ENCODE results near the gene UBAC2.

The UBAC2 gene

DNA sequence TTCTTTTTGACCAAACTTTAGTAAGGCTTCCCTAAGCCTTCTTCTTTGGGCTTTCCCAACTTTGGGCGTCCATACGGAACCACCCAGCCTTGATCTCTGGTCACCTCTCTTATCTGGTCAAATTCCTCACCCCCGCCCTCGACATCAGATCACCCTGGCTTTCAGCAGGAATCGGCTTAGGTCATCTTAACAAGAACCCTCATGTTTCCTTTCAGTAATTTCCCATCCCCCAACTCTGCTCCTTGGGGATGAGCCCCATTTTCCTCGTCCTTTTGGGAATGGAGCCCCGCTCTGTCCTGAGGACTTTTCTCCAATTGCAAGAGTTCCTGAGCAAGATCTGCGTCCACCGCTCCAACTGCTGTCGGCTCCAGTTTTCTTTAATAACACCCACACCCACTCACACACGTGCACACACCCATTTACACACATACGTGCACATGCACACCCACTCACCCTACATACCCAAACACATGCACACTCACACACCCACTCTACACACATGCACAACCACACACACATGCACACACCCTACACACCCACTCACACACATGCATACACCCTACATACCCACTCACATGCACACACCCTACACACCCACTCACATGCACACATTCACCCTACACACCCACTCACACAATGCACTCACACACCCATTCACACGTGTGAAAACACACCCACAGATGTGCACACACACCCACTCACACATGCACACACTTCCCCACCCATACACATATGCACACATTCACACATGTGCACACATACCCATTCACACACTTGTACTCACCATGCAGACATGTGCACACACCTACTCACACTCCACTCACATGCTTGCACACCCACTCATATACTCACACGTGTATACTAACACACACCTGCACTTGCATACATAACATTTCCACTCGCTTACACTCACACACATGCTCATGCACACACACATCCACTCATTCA lies 213.7 kb downstream of the UBAC2 start:
- DNase-seq = no peak

GRCh38 chr13:99415014-99415650 lies 214.5 kb downstream of the UBAC2 start:
- DNase-seq = no peak

DNA sequence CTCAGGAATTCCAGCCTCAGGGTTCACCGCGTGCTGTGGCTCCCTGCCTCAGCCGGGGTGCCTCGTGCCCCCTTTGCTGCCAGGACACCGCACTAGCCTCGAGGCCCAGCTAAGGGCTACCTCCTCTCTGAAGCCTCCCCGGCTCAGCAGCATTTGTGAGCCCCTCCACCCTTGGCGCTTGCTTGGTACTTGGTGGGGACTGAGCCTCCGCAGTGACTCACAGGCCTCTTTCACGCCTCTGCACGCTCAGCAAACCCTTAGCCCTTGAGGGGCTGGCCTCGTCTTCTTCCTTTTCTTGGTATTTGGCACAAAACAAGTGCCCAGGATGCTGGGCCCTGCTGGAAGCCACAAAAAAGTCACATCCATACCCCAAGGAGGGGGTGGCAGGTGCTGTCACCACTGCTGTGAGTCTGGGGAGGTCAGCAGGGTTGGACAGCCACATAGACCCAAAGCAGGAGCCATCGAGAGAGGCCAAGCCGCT lies 215.2 kb downstream of the UBAC2 start:
- no peak for DNase-seq

GRCh38 chr13:99416411-99417121 lies 215.9 kb downstream of the UBAC2 start:
- DNase-seq = no peak

GRCh38 chr13:99417201-99418102 lies 216.8 kb downstream of the UBAC2 start:
- no peak for DNase-seq

GRCh38 chr13:99418103-99418842 lies 217.6 kb downstream of the UBAC2 start:
- DNase-seq = no peak

GRCh38 chr13:99418843-99419140 lies 218.1 kb downstream of the UBAC2 start:
- no peak for DNase-seq

- DNase-seq = no peak
These were observed 219.1 kb downstream of the UBAC2 start for GRCh38 chr13:99419591-99420243.

GRCh38 chr13:99421271-99421670 lies 220.6 kb downstream of the UBAC2 start:
- no peak for DNase-seq

- no peak for DNase-seq
These were observed 221.3 kb downstream of the UBAC2 start for GRCh38 chr13:99421758-99422585.

DNA sequence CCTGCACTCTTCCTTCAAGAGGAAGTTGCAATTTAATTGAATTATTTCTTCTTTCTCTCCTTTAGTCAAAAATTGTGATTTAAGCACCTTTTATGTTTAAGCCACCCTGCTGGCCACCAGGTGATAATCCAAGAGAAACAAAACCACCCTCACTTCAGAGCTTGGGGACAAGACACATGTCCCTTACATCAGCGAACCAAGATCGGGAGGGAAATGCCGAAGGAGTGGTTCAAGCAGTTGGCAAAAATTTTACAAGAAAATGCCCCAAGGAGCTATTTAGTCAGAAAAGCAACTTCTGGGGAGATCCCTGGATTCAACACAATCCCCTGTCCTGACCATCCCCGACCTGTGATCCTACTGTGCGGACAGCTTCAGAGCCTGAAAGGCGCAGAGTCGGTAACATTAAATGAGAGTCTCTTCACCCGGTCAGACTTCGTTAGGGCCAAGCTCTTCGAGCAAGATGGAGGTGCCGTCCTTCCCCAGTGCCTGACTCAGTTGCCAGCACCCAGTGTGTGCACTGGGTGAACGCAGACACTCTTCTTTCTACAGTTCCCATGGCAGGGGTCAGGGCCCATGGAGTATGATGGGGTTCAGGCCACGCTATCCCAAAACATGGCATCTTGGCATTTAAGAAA lies 222.0 kb downstream of the UBAC2 start:
- DNase-seq = no peak

- DNase-seq = peak in 13 of 51 donors; percentile 4 to 31 (median 12)
These were observed 225.1 kb downstream of the UBAC2 start for GRCh38 chr13:99425485-99426341.

GRCh38 chr13:99426426-99426825 lies 225.8 kb downstream of the UBAC2 start:
- no peak for DNase-seq

DNA sequence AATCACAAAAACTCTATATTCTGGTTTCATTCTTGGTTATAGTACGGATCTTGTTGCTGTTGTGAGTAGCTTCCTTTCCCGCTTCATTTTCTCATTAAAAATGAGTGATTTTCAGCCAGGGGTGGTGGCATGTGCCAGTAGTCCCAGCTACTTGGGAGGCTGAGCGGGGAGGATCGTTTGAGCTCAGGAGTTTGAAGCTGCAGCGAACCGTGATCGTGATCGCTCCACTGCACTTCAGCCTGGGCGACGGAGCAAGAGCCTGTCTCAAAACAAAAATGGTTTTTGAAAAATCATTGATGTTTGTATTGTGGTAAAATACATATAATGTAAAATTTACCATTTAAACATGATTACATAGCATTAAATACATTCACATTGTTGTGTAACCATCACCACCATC lies 229.0 kb downstream of the UBAC2 start:
- no peak for DNase-seq

DNA sequence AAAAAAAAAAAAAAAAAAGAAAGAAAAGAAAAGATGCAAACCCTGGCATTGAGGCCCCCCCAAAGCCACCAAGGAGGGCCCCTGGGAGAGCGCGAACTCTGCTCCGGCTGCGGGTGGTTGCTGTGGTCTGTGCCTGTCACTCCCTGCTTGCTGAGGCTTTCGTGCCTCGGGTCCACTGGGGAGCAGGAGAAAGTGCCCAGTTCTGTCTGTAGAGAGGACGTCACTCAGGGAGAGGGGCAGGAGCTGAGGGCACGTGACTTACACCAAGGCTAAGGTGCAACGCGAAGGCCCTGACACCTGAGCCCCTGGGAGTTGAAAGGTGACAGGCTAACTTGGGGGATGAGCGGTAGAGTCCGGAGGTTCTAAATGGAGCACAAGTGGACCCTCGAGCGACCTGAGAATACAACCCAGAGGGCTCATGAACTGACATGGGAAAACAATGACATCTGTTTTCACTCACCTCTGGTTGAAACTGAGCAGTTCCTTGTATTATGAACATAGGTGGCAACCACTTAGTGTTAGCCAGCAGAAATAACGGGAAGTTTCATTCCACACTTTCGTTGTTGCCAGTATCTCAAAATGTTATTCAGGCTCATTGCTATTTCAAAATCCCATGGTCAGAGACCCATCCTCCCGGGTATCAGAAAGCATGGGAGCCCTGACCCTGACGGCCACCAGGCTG lies 231.4 kb downstream of the UBAC2 start:
- no peak for DNase-seq

DNA sequence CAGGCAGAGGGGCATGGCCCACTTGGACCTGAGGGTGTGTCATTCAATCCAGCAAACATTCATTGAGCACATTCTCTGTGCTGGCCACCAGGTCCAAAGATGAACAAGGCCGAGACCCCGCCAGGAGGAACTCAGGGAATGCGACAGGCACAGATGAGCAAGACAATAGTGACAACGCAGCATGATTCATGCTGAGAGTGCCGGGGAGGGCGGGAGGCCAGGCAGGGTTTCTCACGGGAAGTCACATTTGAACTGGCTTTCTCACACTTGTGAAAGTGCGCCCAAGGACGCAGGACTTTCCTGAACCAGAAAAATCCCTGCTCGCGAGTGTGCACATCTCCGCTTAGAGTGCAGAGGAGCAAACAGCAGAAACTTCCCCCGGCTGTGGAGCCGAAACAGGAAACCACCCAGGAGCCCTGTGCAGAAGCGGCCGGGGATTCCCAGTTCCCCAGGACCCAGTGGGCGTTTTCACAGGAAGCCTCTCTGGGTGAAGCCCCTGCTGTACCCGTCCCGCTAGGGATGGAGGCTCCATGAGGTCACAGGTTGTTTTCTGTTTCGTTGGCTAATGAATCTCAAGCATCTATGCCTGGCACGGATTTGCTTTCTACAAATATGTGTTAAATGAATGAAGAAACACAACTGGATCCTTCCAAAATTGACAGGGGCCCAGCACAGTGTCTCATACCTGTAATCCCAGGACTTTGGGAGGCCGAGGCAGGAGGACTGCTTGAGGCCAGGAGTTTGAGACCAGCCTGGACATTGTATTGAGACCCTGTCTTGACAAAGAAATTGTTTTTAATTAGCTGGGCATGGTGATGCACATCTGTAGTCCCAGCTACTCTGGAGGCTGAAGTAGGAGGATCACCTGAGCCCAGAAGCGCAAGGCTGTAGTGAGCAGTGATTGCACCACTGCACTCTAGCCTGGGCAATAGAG lies 232.2 kb downstream of the UBAC2 start:
- peak in 25 of 51 donors; percentile 3 to 55 (median 25) for DNase-seq
